Activated naive CD8-positive, alpha-beta T cell treated with anti-CD3 and anti-CD28 coated beads for 36 hours (primary cell): ENCODE results near the gene IL22. TPM values are rescaled to one million over a fixed set of nuclear protein-coding genes. Genes with fewer than 3 reads are reported as not detected.
A peak's percentile ranks its signal among the peaks of the same experiment; 100 is the strongest.
"Not testable (repeated sequence)": the region's sequence is repeated elsewhere in the genome, so short reads cannot be mapped to it uniquely, and the experiment has no call there.

Experiments used
- DNase-seq: peaks from one replicate; pipeline ENCODE4 v3.0.0; 2021
- H3K27ac Mint-ChIP-seq: one replicate; pipeline ENCODE4 v1.8.0; 2022; ENCODE audit warnings: mild to moderate bottlenecking, moderate library complexity, mixed read lengths
- H3K27me3 Mint-ChIP-seq: one replicate; pipeline ENCODE4 v1.8.0; 2022; ENCODE audit warnings: mild to moderate bottlenecking, mixed read lengths
- H3K36me3 Mint-ChIP-seq: one replicate; pipeline ENCODE4 v1.8.0; 2021; ENCODE audit warnings: mild to moderate bottlenecking, mixed read lengths
- H3K4me1 Mint-ChIP-seq: one replicate; pipeline ENCODE4 v1.8.0; 2021; ENCODE audit warnings: mixed read lengths
- H3K4me3 Mint-ChIP-seq: one replicate; pipeline ENCODE4 v1.8.0; 2022; ENCODE audit warnings: mild to moderate bottlenecking, moderate library complexity, mixed read lengths
- H3K9me3 Mint-ChIP-seq: one replicate; pipeline ENCODE4 v1.8.0; 2022; ENCODE audit warnings: mixed read lengths
- total RNA-seq, 2 experiments: library from RNA; stranded (reverse); gene quantifications; one replicate each; pipeline ENCODE4 v1.2.3, GENCODE V29; 2021

Gene IL22
- total RNA-seq, 2 experiments from 2014 or later = 0.31 to 0.64 TPM

GRCh38 chr12:68225576-68226476, 27.6 kb downstream of the IL22 start, which contains the start of gene IL26:
IL26 (minus strand) TSS chr12:68225810; CDS start chr12:68225756, 54 bp downstream.
- no peak for DNase-seq

DNA sequence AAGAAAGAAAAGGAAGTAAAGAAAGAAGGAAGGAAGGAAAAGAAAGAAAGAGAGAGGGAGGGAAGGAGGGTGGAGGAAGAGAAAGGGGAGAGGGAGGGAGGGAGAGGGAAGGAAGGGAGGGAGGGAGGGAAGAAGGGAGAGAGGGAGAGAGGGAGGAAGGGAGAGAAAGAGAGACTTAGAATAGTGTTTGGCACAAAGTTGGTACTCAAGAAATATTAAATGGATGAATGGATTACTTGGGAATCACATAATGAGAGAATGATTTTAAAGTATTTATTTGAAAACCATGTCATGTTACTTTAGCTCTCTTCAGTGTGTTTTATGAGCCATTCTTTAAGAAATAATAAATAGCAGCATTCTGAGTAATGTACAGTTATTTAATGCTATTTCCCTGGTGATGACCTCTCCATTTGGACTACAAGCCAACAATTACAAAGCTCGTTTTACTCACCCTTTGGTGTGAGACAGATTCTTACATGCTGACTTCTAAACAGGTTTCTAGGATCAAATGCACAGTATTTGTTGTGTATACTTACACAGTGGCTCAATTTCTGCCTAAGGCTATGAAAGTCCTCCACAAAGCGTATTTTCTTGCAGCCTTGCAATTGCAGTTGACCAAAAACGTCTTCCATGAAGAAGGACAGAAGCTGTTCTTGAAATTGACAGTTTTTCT, 28.7 kb downstream of the IL22 start:
- Mint-ChIP-seq H3K4me1 (peaks cover 8% of the 10 kb centered on the region), H3K4me3 (no peak overlapping the region), H3K9me3 (no peaks in the 10 kb centered on the region), H3K27me3 (peaks cover 11% of the 10 kb centered on the region), H3K36me3 (no peaks in the 10 kb centered on the region), H3K27ac (no peak overlapping the region)
- DNase-seq = no peak

More at GRCh38 chr12:68225576-68226476, 27.6 kb downstream of the IL22 start, which contains the start of gene IL26:
- Mint-ChIP-seq H3K27me3 (peaks cover 11% of the 10 kb centered on the region), H3K9me3 (no peaks in the 10 kb centered on the region), H3K4me3 (no peak within 1 kb of the TSS), H3K4me1 (peaks cover 8% of the 10 kb centered on the region), H3K36me3 (no peaks in the 10 kb centered on the region), H3K27ac (no peak within 1 kb of the TSS)

GRCh38 chr12:68223067-68223747, 30.2 kb downstream of the IL22 start:
- Mint-ChIP-seq H3K9me3 (no peaks in the 10 kb centered on the region), H3K4me3 (no peak overlapping the region), H3K27ac (peak overlapping the region; percentile 53), H3K27me3 (peaks cover 11% of the 10 kb centered on the region), H3K4me1 (peaks cover 8% of the 10 kb centered on the region), H3K36me3 (no peaks in the 10 kb centered on the region)
- peak; percentile 66 for DNase-seq

GRCh38 chr12:68222326-68222725, 31.1 kb downstream of the IL22 start:
- peaks cover 8% of the 10 kb centered on the region for H3K4me1 Mint-ChIP-seq
- no peaks in the 10 kb centered on the region for H3K36me3 Mint-ChIP-seq
- no peak overlapping the region for H3K4me3 Mint-ChIP-seq
- no peak for DNase-seq
- H3K27ac Mint-ChIP-seq = no peak overlapping the region
- H3K9me3 Mint-ChIP-seq = no peaks in the 10 kb centered on the region
- H3K27me3 Mint-ChIP-seq = peaks cover 15% of the 10 kb centered on the region

DNA sequence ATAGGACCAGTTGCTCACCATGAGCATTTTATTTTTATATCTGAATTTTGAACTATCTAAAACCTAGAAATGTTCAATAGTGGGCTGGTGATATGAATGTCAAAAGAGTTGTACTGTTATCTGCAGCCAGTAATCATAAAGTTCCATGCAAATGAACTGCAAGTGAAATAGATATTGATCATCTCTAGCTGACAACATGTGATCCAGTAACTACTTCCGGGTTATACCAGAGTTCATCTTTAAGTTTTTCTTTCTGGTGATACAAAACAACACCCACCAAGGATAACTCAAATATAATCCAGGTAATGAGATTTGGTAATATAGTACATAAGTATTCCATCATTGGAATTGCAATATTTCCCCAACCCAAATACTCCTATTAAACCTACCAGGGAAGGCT, 31.9 kb downstream of the IL22 start:
- Mint-ChIP-seq H3K27ac (no peak overlapping the region), H3K4me1 (peaks cover 8% of the 10 kb centered on the region), H3K9me3 (no peaks in the 10 kb centered on the region), H3K4me3 (no peak overlapping the region), H3K36me3 (no peaks in the 10 kb centered on the region), H3K27me3 (peaks cover 12% of the 10 kb centered on the region)
- no peak for DNase-seq

- Mint-ChIP-seq H3K27me3 (no peaks in the 10 kb centered on the region), H3K9me3 (peaks cover 8% of the 10 kb centered on the region), H3K27ac (no peak overlapping the region), H3K4me3 (no peak overlapping the region), H3K4me1 (peaks cover 13% of the 10 kb centered on the region), H3K36me3 (peaks cover 6% of the 10 kb centered on the region)
- DNase-seq = no peak
These were observed 42.5 kb downstream of the IL22 start for GRCh38 chr12:68210875-68211274.

- H3K4me3 Mint-ChIP-seq, DNase-seq, H3K9me3 Mint-ChIP-seq, H3K36me3 Mint-ChIP-seq, H3K27me3 Mint-ChIP-seq, H3K27ac Mint-ChIP-seq: not testable (repeated sequence)
- peaks cover 11% of the 10 kb centered on the region for H3K4me1 Mint-ChIP-seq
These were observed 44.2 kb downstream of the IL22 start for GRCh38 chr12:68209048-68209728.

- Mint-ChIP-seq H3K4me1 (peaks cover 21% of the 10 kb centered on the region), H3K27ac (no peak overlapping the region), H3K9me3 (peaks cover 8% of the 10 kb centered on the region), H3K36me3 (peaks cover 6% of the 10 kb centered on the region), H3K4me3 (no peak overlapping the region), H3K27me3 (no peaks in the 10 kb centered on the region)
- DNase-seq = no peak
These were observed 46.1 kb downstream of the IL22 start for GRCh38 chr12:68207276-68207675.

- H3K9me3 Mint-ChIP-seq = no peaks in the 10 kb centered on the region
- H3K4me1 Mint-ChIP-seq = peaks cover 18% of the 10 kb centered on the region
- H3K27ac Mint-ChIP-seq = no peak overlapping the region
- H3K36me3 Mint-ChIP-seq = no peaks in the 10 kb centered on the region
- no peak for DNase-seq
- no peak overlapping the region for H3K4me3 Mint-ChIP-seq
- H3K27me3 Mint-ChIP-seq = no peaks in the 10 kb centered on the region
These were observed 47.0 kb downstream of the IL22 start for GRCh38 chr12:68206446-68206845.

DNA sequence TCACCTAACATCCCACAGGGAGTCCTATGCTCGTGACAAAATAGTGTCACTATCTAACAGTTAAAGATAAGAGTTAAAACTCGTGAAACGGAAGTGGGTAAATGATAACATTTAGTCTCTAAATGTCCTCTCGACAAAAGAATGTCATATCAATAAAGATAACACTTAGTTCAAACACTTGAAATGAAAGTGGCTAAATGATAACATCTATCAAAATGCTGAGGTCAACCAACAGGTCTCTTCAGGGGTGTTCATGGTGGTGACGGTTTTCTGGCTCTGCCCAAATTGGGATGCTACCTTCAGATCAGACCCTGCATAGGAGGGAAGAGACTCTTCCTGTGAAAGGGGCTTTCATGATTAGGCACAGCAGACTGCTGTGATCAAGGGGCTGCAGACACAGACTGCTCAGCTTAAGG, 49.9 kb downstream of the IL22 start:
- no peak overlapping the region for H3K27ac Mint-ChIP-seq
- DNase-seq = no peak
- no peaks in the 10 kb centered on the region for H3K27me3 Mint-ChIP-seq
- peaks cover 37% of the 10 kb centered on the region for H3K4me1 Mint-ChIP-seq
- H3K36me3 Mint-ChIP-seq = no peaks in the 10 kb centered on the region
- H3K4me3 Mint-ChIP-seq = no peak overlapping the region
- no peaks in the 10 kb centered on the region for H3K9me3 Mint-ChIP-seq

DNA sequence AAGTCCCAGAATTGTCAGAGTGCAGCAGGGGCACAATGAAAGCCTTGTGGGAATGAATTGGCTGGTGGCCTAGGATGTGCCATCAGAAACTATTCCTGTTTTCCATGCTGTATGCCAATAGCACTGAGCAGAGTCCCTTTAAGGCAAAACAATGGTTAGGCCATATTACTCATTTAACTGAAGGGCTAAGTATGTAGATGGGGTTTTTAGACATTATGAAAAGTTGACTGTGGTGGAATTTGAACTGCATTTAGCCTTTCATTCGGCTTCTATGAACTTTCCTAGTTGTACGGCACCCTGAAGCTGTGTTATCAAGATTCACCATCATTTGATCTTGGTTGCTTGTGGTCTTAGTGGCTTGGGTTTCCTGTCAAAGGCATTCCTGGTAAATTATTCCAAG, 52.5 kb downstream of the IL22 start:
- H3K36me3 Mint-ChIP-seq = no peaks in the 10 kb centered on the region
- H3K4me1 Mint-ChIP-seq = peaks cover 43% of the 10 kb centered on the region
- H3K27me3 Mint-ChIP-seq = no peaks in the 10 kb centered on the region
- no peaks in the 10 kb centered on the region for H3K9me3 Mint-ChIP-seq
- no peak for DNase-seq
- H3K27ac Mint-ChIP-seq = peak overlapping the region; percentile 47
- H3K4me3 Mint-ChIP-seq = no peak overlapping the region

- no peak for DNase-seq
- Mint-ChIP-seq H3K27me3 (no peaks in the 10 kb centered on the region), H3K9me3 (no peaks in the 10 kb centered on the region), H3K4me1 (peaks cover 52% of the 10 kb centered on the region), H3K4me3 (no peak overlapping the region), H3K27ac (peak overlapping the region; percentile 95), H3K36me3 (peaks cover 5% of the 10 kb centered on the region)
These were observed 54.3 kb downstream of the IL22 start for GRCh38 chr12:68199127-68199526.

GRCh38 chr12:68198507-68199086, 54.8 kb downstream of the IL22 start:
- Mint-ChIP-seq H3K27me3 (no peaks in the 10 kb centered on the region), H3K9me3 (no peaks in the 10 kb centered on the region), H3K4me3 (no peak overlapping the region), H3K36me3 (peaks cover 5% of the 10 kb centered on the region), H3K27ac (peak overlapping the region; percentile 95), H3K4me1 (peaks cover 50% of the 10 kb centered on the region)
- DNase-seq = peak; percentile 38
